ENCODE data around the gene NINJ2. TPM values are rescaled to one million over a fixed set of nuclear protein-coding genes. Genes with fewer than 3 reads are reported as not detected.

The NINJ2 gene
- total RNA-seq, 1 donor from 2014 or later: 2.7 TPM

- DNase-seq (ENCODE audit: extremely low read depth, low read depth, low spot score): no peak
These were observed 11.1 kb upstream of the NINJ2 start for GRCh38 chr12:674272-674781.

- DNase-seq (ENCODE audit: extremely low read depth, low read depth, low spot score): no peak
These were observed 10.6 kb upstream of the NINJ2 start for GRCh38 chr12:673849-674248.

- no peak for DNase-seq (ENCODE audit: extremely low read depth, low read depth, low spot score)
These were observed 6.3 kb upstream of the NINJ2 start for GRCh38 chr12:669576-669945.

- no peak for DNase-seq (ENCODE audit: extremely low read depth, low read depth, low spot score)
These were observed 4.8 kb upstream of the NINJ2 start for GRCh38 chr12:668090-668481.

GRCh38 chr12:666766-667308 is 3.6 kb upstream of the NINJ2 start:
- no peak for DNase-seq (ENCODE audit: extremely low read depth, low read depth, low spot score)

- no peak for DNase-seq (ENCODE audit: extremely low read depth, low read depth, low spot score)
These were observed 2.8 kb upstream of the NINJ2 start for GRCh38 chr12:666066-666465.

GRCh38 chr12:664779-665092 is 1.5 kb upstream of the NINJ2 start:
- DNase-seq (ENCODE audit: extremely low read depth, low read depth, low spot score): no peak

GRCh38 chr12:664075-664778 is 982 bp upstream of the NINJ2 start:
- no peak for DNase-seq (ENCODE audit: extremely low read depth, low read depth, low spot score)

GRCh38 chr12:662566-663292 is 516 bp downstream of the NINJ2 start:
- DNase-seq (ENCODE audit: extremely low read depth, low read depth, low spot score): no peak

GRCh38 chr12:661720-662486 is 1.3 kb downstream of the NINJ2 start:
- no peak for DNase-seq (ENCODE audit: extremely low read depth, low read depth, low spot score)

GRCh38 chr12:659090-659683 is 4.1 kb downstream of the NINJ2 start:
- no peak for DNase-seq (ENCODE audit: extremely low read depth, low read depth, low spot score)

- DNase-seq (ENCODE audit: extremely low read depth, low read depth, low spot score): no peak
These were observed 12.3 kb downstream of the NINJ2 start for GRCh38 chr12:650983-651382.

- no peak for DNase-seq (ENCODE audit: extremely low read depth, low read depth, low spot score)
These were observed 15.7 kb downstream of the NINJ2 start for GRCh38 chr12:647385-648085.

- no peak for DNase-seq (ENCODE audit: extremely low read depth, low read depth, low spot score)
These were observed 16.5 kb downstream of the NINJ2 start for GRCh38 chr12:646442-647384.

- no peak for DNase-seq (ENCODE audit: extremely low read depth, low read depth, low spot score)
These were observed 17.6 kb downstream of the NINJ2 start for GRCh38 chr12:645563-646071.

- no peak for DNase-seq (ENCODE audit: extremely low read depth, low read depth, low spot score)
These were observed 18.3 kb downstream of the NINJ2 start for GRCh38 chr12:644818-645552.

- DNase-seq (ENCODE audit: extremely low read depth, low read depth, low spot score): no peak
These were observed 19.0 kb downstream of the NINJ2 start for GRCh38 chr12:644303-644639.

GRCh38 chr12:643475-644302 is 19.6 kb downstream of the NINJ2 start:
- no peak for DNase-seq (ENCODE audit: extremely low read depth, low read depth, low spot score)

Measured in glomerular endothelial cell (primary cell).